Astrocyte (in vitro differentiated cells and primary cell): Measurements from ENCODE around the gene CASKIN1. TPM values are rescaled to one million over a fixed set of nuclear protein-coding genes. Genes with fewer than 3 reads are reported as not detected.

Source experiments
- DNase-seq: peaks from one replicate; pipeline ENCODE4 v3.0.0-alpha.2; 2010; ENCODE audit warnings: low read depth
- FAIRE-seq: peaks from 2 replicates; lab custom pipeline; 2011; peaks lifted over from hg19 to GRCh38; lab: Jason Lieb, UNC
- H2AFZ ChIP-seq: 2 replicates; pipeline ENCODE4 v1.6.0; 2012; ENCODE audit warnings: low read depth, low read length, inconsistent platforms
- H3K27ac ChIP-seq: 2 replicates; pipeline ENCODE4 v1.5.1; 2011; ENCODE audit warnings: low read depth, low read length, inconsistent platforms
- H3K27me3 ChIP-seq: 2 replicates; pipeline ENCODE4 v1.6.0; 2011; ENCODE audit warnings: low read length, inconsistent platforms; ENCODE audit not compliant: insufficient read depth
- H3K36me3 ChIP-seq: 2 replicates; pipeline ENCODE4 v1.5.1; 2011; ENCODE audit warnings: low read length, inconsistent platforms; ENCODE audit not compliant: insufficient read depth
- H3K4me1 ChIP-seq: 2 replicates; pipeline ENCODE4 v1.5.1; 2011; ENCODE audit warnings: low read length, inconsistent platforms; ENCODE audit not compliant: insufficient read depth
- H3K4me2 ChIP-seq: 2 replicates; pipeline ENCODE4 v1.6.0; 2012; ENCODE audit warnings: low read length, inconsistent platforms
- H3K4me3 ChIP-seq: 2 replicates; pipeline ENCODE4 v1.5.1; 2011; ENCODE audit warnings: low read depth, mild to moderate bottlenecking, low read length, inconsistent platforms; ENCODE audit not compliant: insufficient read depth
- H3K79me2 ChIP-seq: 2 replicates; pipeline ENCODE4 v1.6.0; 2012; ENCODE audit warnings: mild to moderate bottlenecking, low read length, inconsistent platforms; ENCODE audit not compliant: insufficient read depth
- H3K9ac ChIP-seq: 2 replicates; pipeline ENCODE4 v1.6.0; 2012; ENCODE audit warnings: mild to moderate bottlenecking, low read length, inconsistent platforms
- H3K9me3 ChIP-seq: 2 replicates; pipeline ENCODE4 v1.5.1; 2012; ENCODE audit warnings: low read depth, mild to moderate bottlenecking, low read length, inconsistent platforms; ENCODE audit not compliant: insufficient read depth
- H4K20me1 ChIP-seq: 2 replicates; pipeline ENCODE4 v1.6.0; 2012; ENCODE audit warnings: low read length, inconsistent platforms; ENCODE audit not compliant: insufficient read depth
- H3K27ac Mint-ChIP-seq: one replicate; pipeline ENCODE4 v1.8.0; 2021; ENCODE audit warnings: mild to moderate bottlenecking, mixed read lengths; ENCODE audit not compliant: unreplicated experiment
- H3K27me3 Mint-ChIP-seq: one replicate; pipeline ENCODE4 v1.8.0; 2021; ENCODE audit warnings: low read depth, mixed read lengths; ENCODE audit not compliant: unreplicated experiment
- H3K36me3 Mint-ChIP-seq: one replicate; pipeline ENCODE4 v1.8.0; 2021; ENCODE audit warnings: low read depth, mixed read lengths; ENCODE audit not compliant: unreplicated experiment
- H3K4me1 Mint-ChIP-seq: one replicate; pipeline ENCODE4 v1.8.0; 2021; ENCODE audit warnings: low read depth, mixed read lengths; ENCODE audit not compliant: unreplicated experiment
- H3K4me3 Mint-ChIP-seq: one replicate; pipeline ENCODE4 v1.8.0; 2021; ENCODE audit warnings: mild to moderate bottlenecking, moderate library complexity, mixed read lengths; ENCODE audit not compliant: unreplicated experiment
- H3K9me3 Mint-ChIP-seq: one replicate; pipeline ENCODE4 v1.8.0; 2021; ENCODE audit warnings: mild to moderate bottlenecking, mixed read lengths; ENCODE audit not compliant: unreplicated experiment
- CTCF ChIP-seq: IDR thresholded peaks from 2 replicates; pipeline ENCODE4 v1.5.1; 2011; ENCODE audit warnings: low read depth, mild to moderate bottlenecking, inconsistent platforms, low read length, moderate library complexity; ENCODE audit not compliant: insufficient read depth
- EZH2 ChIP-seq: IDR thresholded peaks from 2 replicates; pipeline ENCODE4 v1.6.1; 2012; ENCODE audit warnings: mild to moderate bottlenecking, low read length, inconsistent platforms; ENCODE audit not compliant: insufficient read depth
- total RNA-seq: library from RNA; stranded (reverse); gene quantifications from 2 replicates; pipeline ENCODE4 v1.2.1, GENCODE V29; 2021

CASKIN1 gene
- total RNA-seq, 1 donor from 2014 or later: 0.66 TPM

DNA sequence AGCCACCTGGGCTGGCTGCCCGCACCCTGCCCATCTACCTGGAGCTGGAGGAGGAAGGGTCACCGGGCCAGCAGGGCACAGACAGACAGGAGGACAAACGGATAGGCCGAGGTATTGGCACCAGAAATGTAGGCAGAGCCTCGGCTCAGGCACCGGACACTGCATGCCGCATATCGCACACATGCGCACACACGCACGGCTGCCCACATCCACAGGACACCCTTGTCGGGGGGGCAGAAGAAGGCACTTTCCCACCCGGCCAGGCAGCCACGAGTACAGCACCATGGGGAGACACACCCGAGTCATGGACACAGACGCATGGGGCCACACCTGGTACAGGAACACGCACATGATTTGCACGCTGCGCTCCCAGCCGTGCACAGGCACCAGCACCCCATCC, 14.5 kb downstream of the CASKIN1 start:
- H3K9ac ChIP-seq: no peak overlapping the region
- no peaks in the 10 kb centered on the region for H3K9me3 ChIP-seq
- Mint-ChIP-seq H3K36me3 (peaks cover 2% of the 10 kb centered on the region), H3K27me3 (peaks cover 3% of the 10 kb centered on the region), H3K4me1 (no peaks in the 10 kb centered on the region), H3K27ac (no peak overlapping the region), H3K9me3 (no peaks in the 10 kb centered on the region), H3K4me3 (no peak overlapping the region)
- no peaks in the 10 kb centered on the region for H3K79me2 ChIP-seq
- FAIRE-seq (no peak), DNase-seq (no peak)
- H4K20me1 ChIP-seq: no peaks in the 10 kb centered on the region
- no peak overlapping the region for H2AFZ ChIP-seq
- no peaks in the 10 kb centered on the region for H3K36me3 ChIP-seq
- H3K4me3 ChIP-seq: no peak overlapping the region
- H3K4me2 ChIP-seq: no peak overlapping the region
- no peak for TF ChIP-seq CTCF
- TF ChIP-seq EZH2: no peak
- no peaks in the 10 kb centered on the region for H3K27me3 ChIP-seq
- no peak overlapping the region for H3K27ac ChIP-seq
- H3K4me1 ChIP-seq: no peaks in the 10 kb centered on the region

- H3K79me2 ChIP-seq: no peaks in the 10 kb centered on the region
- H2AFZ ChIP-seq: no peak overlapping the region
- no peak overlapping the region for H3K9ac ChIP-seq
- no peak for TF ChIP-seq EZH2
- TF ChIP-seq CTCF: no peak
- no peaks in the 10 kb centered on the region for H3K9me3 ChIP-seq
- no peaks in the 10 kb centered on the region for H3K9me3 Mint-ChIP-seq
- H3K36me3 ChIP-seq: no peaks in the 10 kb centered on the region
- no peak overlapping the region for H3K27ac Mint-ChIP-seq
- H3K4me3 Mint-ChIP-seq: no peak overlapping the region
- no peak overlapping the region for H3K27ac ChIP-seq
- H4K20me1 ChIP-seq: no peaks in the 10 kb centered on the region
- peaks cover 2% of the 10 kb centered on the region for H3K36me3 Mint-ChIP-seq
- no peak overlapping the region for H3K4me3 ChIP-seq
- no peaks in the 10 kb centered on the region for H3K4me1 Mint-ChIP-seq
- no peak overlapping the region for H3K4me2 ChIP-seq
- DNase-seq (no peak), FAIRE-seq (no peak)
- no peaks in the 10 kb centered on the region for H3K4me1 ChIP-seq
- H3K27me3 Mint-ChIP-seq: peaks cover 3% of the 10 kb centered on the region
- H3K27me3 ChIP-seq: no peaks in the 10 kb centered on the region
Observed at GRCh38 chr16:2180962-2181923, 15.2 kb downstream of the CASKIN1 start.

DNA sequence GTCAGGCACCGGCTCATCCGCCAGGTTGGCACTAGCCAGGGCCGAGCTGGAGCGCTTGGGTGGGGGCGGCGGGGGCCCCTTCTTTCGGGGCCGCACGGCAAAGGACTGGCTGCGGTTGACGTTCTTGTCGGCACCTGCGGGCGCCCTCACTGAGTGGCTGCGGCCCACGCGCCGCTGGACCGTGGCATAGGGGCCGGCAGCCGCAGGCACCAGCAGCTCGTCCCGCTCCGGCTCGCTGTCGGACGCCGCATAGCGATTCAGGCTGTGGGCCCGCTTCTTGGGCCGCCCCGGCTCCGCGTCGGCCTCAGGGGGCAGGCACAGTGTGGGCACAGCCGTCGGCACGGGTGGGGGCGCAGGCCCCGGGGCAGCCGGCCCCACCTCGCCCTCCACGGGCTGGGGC, 15.9 kb downstream of the CASKIN1 start:
- Histone ChIP-seq H3K4me1 (no peaks in the 10 kb centered on the region), H4K20me1 (peaks cover 2% of the 10 kb centered on the region), H3K4me3 (no peak overlapping the region), H3K9me3 (no peaks in the 10 kb centered on the region), H2AFZ (no peak overlapping the region), H3K27me3 (no peaks in the 10 kb centered on the region), H3K36me3 (no peaks in the 10 kb centered on the region), H3K79me2 (no peaks in the 10 kb centered on the region), H3K9ac (no peak overlapping the region), H3K27ac (no peak overlapping the region), H3K4me2 (no peak overlapping the region)
- Mint-ChIP-seq H3K36me3 (peaks cover 5% of the 10 kb centered on the region), H3K27ac (no peak overlapping the region), H3K4me1 (no peaks in the 10 kb centered on the region), H3K9me3 (no peaks in the 10 kb centered on the region), H3K27me3 (no peaks in the 10 kb centered on the region), H3K4me3 (no peak overlapping the region)
- no peak for TF ChIP-seq CTCF
- no peak for TF ChIP-seq EZH2
- FAIRE-seq (no peak), DNase-seq (no peak)
